Testis (tissue), 2 donors: ENCODE measurements around the gene CACNA1I.

Experiments used
- CTCF ChIP-seq, 3 experiments: fragments of 450-650 bp in 2 of 3; fragments of 200-600 bp in 1 of 3; sonication (generic) in 1 of 3; IDR thresholded peaks; one replicate each; pipeline ENCODE4 v1.5.1; 2016 to 2019; ENCODE audit warnings: antibody characterized with exemption in 3 of 3, mild to moderate bottlenecking in 2 of 3, moderate library complexity in 1 of 3
- POLR2A ChIP-seq: fragments of 450-650 bp; IDR thresholded peaks from one replicate; pipeline ENCODE4 v1.6.1; 2017; ENCODE audit warnings: antibody characterized with exemption, mild to moderate bottlenecking, moderate library complexity

DNA sequence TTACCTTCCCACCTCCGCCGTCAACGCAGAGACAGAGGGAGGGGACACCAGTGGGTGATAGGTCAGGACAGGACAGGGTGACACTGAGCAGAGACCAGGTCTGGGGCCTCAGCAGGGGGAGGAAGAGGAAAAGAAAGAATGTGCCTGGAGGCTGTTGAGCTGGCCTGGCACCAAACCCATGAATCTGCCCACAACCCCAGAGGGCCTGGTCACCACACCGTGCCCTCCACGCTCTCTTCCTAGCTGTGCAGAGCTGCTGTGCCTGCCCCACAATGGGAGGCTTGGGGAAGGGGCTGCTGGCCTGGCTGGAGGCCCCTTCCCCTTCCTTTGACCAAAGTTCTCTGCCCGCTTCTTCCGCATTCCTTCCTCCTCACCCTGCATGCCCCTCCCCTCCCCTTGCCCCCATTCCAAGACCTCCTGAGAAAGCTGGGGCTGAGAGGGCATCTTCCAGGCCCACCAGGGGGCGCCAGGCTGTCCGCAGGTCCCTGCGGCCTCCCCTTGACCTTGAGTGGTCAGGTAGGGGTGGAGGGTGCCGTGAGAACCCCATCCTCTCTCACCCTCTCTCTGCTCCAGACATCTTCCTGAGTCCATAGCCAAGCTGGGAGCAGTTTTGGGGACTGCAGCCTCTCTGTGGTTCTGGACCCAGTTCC, 11.0 kb upstream of the CACNA1I start:
- TF ChIP-seq CTCF (IDR thresholded peaks at IDR 0.05) (peak in 2 of 3 experiments; percentile 11 to 35), POLR2A (no peak)
